Measurements from ENCODE around the gene CNTNAP1.

The CNTNAP1 gene

DNA sequence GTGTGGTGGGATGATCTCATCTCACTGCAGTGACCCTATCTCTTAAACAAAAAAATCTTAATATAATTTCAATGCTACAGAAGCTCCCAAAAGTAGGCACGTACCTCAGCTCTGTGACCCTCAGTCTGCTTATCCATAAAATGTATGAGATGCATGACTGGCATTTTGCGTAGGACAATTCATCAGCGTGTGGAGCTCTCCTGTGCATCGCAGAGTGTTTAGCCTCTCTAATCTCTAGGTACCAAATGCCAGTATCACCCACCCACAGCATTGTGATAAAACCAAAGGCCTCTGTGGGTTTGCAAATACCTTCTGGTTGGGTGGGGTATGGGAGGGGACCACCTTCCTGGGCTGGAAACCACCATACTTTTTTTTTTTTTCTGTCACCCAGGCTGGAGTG is 42.2 kb upstream of the CNTNAP1 start:
- H3F3A ChIP-seq (ENCODE audit: insufficient read depth, low read length), result no peaks in the 10 kb centered on the region
- no peak overlapping the region for H3K27ac ChIP-seq (ENCODE audit: low read depth, low read length, poor library complexity, severe bottlenecking)
- H3K9ac ChIP-seq (ENCODE audit: low read length), result no peak overlapping the region
- H4K20me1 ChIP-seq (ENCODE audit: insufficient read depth, low read length), result no peaks in the 10 kb centered on the region
- TF ChIP-seq CTCF (IDR thresholded peaks at IDR 0.05; ENCODE audit: low read length), result no peak
- TF ChIP-seq EZH2 (IDR thresholded peaks at IDR 0.05; ENCODE audit: borderline replicate concordance, low read length), result no peak
- H2AFZ ChIP-seq (ENCODE audit: low read length), result no peak overlapping the region
- no peaks in the 10 kb centered on the region for H3K4me1 ChIP-seq (ENCODE audit: insufficient read depth, low read length, severe bottlenecking)
- no peak overlapping the region for H3K4me2 ChIP-seq (ENCODE audit: low read length)
- no peaks in the 10 kb centered on the region for H3K9me2 ChIP-seq (ENCODE audit: low read depth, low read length)
- no peak overlapping the region for H3K4me3 ChIP-seq (ENCODE audit: low read depth, low read length, poor library complexity, severe bottlenecking)
- H3K79me2 ChIP-seq (ENCODE audit: insufficient read depth, low read length), result no peaks in the 10 kb centered on the region
- no peaks in the 10 kb centered on the region for H3K36me3 ChIP-seq (ENCODE audit: insufficient read depth, low read length)
- H3K9me3 ChIP-seq (ENCODE audit: low read length), result no peaks in the 10 kb centered on the region
- peaks cover 3% of the 10 kb centered on the region for H3K27me3 ChIP-seq (ENCODE audit: insufficient read depth, low read length)

DNA sequence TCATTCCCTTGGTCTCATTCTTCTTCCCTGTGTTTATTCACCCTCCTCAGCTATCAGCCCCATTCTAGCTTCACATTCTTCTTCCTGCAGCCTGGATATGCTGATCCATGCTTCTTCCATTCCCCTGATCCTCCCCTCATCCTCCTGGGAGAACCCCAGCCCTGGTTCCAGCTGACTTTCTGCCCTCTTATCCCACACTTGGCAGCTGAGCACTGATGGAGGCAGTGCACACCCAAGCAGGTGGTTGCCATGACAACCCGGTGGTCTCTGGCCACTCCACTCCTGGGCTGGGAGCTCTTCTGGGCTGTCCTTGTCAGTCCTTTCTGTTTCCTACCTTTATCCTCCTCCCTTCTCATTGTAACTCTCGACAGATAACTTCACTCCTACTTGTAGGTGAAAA is 40.0 kb upstream of the CNTNAP1 start:
- peaks cover 3% of the 10 kb centered on the region for H3K27me3 ChIP-seq (ENCODE audit: insufficient read depth, low read length)
- no peaks in the 10 kb centered on the region for H3K79me2 ChIP-seq (ENCODE audit: insufficient read depth, low read length)
- no peak overlapping the region for H3K4me3 ChIP-seq (ENCODE audit: low read depth, low read length, poor library complexity, severe bottlenecking)
- H3K9me3 ChIP-seq (ENCODE audit: low read length), result no peaks in the 10 kb centered on the region
- no peaks in the 10 kb centered on the region for H3K4me1 ChIP-seq (ENCODE audit: insufficient read depth, low read length, severe bottlenecking)
- no peaks in the 10 kb centered on the region for H3F3A ChIP-seq (ENCODE audit: insufficient read depth, low read length)
- TF ChIP-seq EZH2 (IDR thresholded peaks at IDR 0.05; ENCODE audit: borderline replicate concordance, low read length), result no peak
- no peak for TF ChIP-seq CTCF (IDR thresholded peaks at IDR 0.05; ENCODE audit: low read length)
- H3K4me2 ChIP-seq (ENCODE audit: low read length), result no peak overlapping the region
- no peaks in the 10 kb centered on the region for H4K20me1 ChIP-seq (ENCODE audit: insufficient read depth, low read length)
- no peaks in the 10 kb centered on the region for H3K36me3 ChIP-seq (ENCODE audit: insufficient read depth, low read length)
- H3K9ac ChIP-seq (ENCODE audit: low read length), result no peak overlapping the region
- H3K27ac ChIP-seq (ENCODE audit: low read depth, low read length, poor library complexity, severe bottlenecking), result no peak overlapping the region
- H2AFZ ChIP-seq (ENCODE audit: low read length), result no peak overlapping the region
- H3K9me2 ChIP-seq (ENCODE audit: low read depth, low read length), result no peaks in the 10 kb centered on the region

- H3K27me3 ChIP-seq (ENCODE audit: insufficient read depth, low read length), result no peaks in the 10 kb centered on the region
- H3K4me1 ChIP-seq (ENCODE audit: insufficient read depth, low read length, severe bottlenecking), result peaks cover 5% of the 10 kb centered on the region
- H3K79me2 ChIP-seq (ENCODE audit: insufficient read depth, low read length), result no peaks in the 10 kb centered on the region
- no peak overlapping the region for H2AFZ ChIP-seq (ENCODE audit: low read length)
- no peaks in the 10 kb centered on the region for H4K20me1 ChIP-seq (ENCODE audit: insufficient read depth, low read length)
- TF ChIP-seq CTCF (IDR thresholded peaks at IDR 0.05; ENCODE audit: low read length), result no peak
- TF ChIP-seq EZH2 (IDR thresholded peaks at IDR 0.05; ENCODE audit: borderline replicate concordance, low read length), result no peak
- no peak overlapping the region for H3K4me3 ChIP-seq (ENCODE audit: low read depth, low read length, poor library complexity, severe bottlenecking)
- H3K36me3 ChIP-seq (ENCODE audit: insufficient read depth, low read length), result no peaks in the 10 kb centered on the region
- no peak overlapping the region for H3K9ac ChIP-seq (ENCODE audit: low read length)
- H3K9me3 ChIP-seq (ENCODE audit: low read length), result no peaks in the 10 kb centered on the region
- H3F3A ChIP-seq (ENCODE audit: insufficient read depth, low read length), result no peaks in the 10 kb centered on the region
- H3K27ac ChIP-seq (ENCODE audit: low read depth, low read length, poor library complexity, severe bottlenecking), result no peak overlapping the region
- H3K9me2 ChIP-seq (ENCODE audit: low read depth, low read length), result no peaks in the 10 kb centered on the region
- H3K4me2 ChIP-seq (ENCODE audit: low read length), result no peak overlapping the region; the same call in 1 of the 2 replicates
These were observed 34.6 kb upstream of the CNTNAP1 start for GRCh38 chr17:42647778-42648177.
